GM20000 (cell line): ENCODE results near the gene STOML3.

Experiments used
- DNase-seq: peaks from one replicate; pipeline ENCODE4 v3.0.0; 2012; ENCODE audit warnings: low spot score
- TF ChIP-seq, protein P1 (sequence below): IDR thresholded peaks from 2 replicates; pipeline ENCODE4 v1.5.1; 2012; ENCODE audit warnings: mild to moderate bottlenecking, control low read depth; ENCODE audit errors: extremely low read depth, missing control alignments

STOML3 gene

DNA sequence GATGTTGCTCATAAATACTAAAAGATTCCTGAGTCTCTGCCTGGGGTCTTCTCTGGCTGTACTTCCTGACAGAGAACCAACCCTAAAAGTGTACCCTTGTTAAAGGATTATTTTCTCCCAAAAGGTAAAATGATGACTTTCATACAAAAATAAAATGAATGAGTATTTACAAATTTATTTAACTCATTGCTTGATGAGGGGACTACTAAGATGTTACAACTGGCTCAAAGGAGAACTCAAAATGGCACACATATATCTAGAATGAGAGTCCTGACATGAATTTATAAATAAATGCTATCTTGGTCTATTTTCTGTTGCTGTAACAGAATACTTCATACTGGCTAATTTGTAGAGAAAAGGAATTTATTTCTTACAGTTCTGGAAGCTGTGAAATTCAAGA is 30.5 kb downstream of the STOML3 start:
- DNase-seq = no peak

DNA sequence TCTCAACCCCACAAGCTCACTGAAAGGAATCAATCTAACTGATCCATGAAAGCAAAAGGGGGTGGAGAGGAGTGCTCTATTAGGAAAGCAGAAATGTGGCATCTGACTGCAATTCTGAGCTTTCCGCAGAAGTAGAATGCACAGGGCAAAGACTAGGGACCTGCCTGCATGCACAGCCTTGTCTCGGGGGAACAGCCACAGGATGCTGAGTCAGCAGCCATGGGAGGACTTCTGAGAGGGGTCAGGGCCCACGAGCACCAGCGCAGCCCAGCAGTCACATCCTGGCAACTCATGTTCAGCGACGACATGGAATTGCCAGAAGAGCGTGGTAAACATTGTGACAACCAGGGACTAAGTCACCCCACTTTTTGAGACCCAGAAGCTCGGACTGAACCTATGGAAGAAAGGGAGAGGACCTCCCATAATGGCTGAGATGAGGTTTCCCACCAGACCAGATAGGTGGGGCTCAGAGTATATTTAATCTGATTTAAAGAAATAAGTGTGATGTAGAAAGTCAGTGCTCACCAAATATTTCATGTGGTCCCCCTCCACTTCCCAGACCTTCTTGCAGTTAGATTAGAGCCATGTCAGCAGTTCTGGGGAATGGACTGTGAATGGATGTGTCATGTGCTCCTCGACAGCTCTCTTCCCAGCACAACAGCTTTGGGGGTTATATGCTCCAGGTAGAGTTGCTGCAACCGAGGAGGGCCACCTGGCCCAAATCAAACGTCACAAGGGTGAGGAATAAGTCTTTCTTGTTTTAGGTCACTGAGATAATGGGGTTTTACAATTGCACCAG is 32.6 kb downstream of the STOML3 start:
- DNase-seq = no peak
- TF ChIP-seq, protein P1, sequence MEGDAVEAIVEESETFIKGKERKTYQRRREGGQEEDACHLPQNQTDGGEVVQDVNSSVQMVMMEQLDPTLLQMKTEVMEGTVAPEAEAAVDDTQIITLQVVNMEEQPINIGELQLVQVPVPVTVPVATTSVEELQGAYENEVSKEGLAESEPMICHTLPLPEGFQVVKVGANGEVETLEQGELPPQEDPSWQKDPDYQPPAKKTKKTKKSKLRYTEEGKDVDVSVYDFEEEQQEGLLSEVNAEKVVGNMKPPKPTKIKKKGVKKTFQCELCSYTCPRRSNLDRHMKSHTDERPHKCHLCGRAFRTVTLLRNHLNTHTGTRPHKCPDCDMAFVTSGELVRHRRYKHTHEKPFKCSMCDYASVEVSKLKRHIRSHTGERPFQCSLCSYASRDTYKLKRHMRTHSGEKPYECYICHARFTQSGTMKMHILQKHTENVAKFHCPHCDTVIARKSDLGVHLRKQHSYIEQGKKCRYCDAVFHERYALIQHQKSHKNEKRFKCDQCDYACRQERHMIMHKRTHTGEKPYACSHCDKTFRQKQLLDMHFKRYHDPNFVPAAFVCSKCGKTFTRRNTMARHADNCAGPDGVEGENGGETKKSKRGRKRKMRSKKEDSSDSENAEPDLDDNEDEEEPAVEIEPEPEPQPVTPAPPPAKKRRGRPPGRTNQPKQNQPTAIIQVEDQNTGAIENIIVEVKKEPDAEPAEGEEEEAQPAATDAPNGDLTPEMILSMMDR = no peak

More for the DNA sequence above, 30.5 kb downstream of the STOML3 start:
- TF ChIP-seq, protein P1 = no peak

DNA sequence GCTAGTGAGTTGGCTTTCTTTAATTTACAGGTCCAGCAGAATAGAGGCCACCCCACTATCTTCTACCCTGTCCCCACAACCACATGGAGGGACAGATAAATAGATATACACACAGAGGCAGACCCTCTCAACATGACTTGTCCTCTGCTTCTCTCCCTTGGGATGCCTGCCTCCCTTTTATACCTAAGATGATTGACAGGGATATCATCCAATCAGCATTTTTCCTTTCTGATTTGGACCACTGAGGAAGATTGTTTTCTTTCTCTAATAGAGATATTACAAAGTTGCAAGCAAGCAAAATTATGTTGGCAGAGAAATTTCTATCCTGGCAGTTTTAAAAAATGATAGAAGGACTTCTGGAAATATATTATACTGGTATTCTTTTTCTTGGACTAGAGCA is 35.8 kb downstream of the STOML3 start:
- TF ChIP-seq, protein P1 = no peak
- DNase-seq = no peak

DNA sequence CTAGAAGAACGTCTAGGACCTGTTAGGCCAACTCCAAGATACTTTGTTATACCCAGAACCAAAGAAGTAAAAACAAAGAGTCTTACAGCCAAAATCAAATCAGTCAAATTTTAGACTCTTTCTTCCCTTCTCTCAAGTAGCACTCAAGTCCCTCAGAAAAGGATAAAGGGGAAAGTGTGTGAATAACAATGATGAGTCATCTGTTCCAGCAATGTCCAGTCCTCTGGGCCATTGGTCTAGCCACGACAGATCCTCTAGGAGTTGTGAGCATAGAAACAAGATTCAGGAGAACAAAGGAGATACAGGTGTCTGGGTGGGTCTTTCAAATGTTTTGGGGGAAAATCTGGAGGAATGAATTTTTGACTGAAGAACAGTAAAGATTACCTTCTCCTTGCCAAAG is 36.3 kb downstream of the STOML3 start:
- TF ChIP-seq, protein P1 = no peak
- DNase-seq = no peak

DNA sequence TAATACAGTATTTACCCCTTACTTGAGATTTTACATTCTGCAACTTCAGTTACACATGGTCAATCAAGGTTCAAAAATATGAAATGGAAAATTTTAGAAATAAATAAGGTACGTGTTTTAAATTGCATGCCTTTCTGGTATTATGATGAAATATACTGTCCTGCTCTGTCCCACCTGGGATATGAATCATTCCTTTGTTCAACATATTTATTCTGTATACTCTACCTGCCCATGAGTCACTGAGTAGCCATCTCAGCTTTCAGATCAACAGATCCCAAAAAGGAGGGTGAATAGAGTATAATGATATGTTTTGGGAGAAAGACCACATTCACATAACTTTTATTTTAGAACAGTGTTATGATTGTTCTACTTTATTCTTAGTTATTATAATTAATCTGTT is 37.8 kb downstream of the STOML3 start:
- DNase-seq = no peak
- TF ChIP-seq, protein P1 = no peak

DNA sequence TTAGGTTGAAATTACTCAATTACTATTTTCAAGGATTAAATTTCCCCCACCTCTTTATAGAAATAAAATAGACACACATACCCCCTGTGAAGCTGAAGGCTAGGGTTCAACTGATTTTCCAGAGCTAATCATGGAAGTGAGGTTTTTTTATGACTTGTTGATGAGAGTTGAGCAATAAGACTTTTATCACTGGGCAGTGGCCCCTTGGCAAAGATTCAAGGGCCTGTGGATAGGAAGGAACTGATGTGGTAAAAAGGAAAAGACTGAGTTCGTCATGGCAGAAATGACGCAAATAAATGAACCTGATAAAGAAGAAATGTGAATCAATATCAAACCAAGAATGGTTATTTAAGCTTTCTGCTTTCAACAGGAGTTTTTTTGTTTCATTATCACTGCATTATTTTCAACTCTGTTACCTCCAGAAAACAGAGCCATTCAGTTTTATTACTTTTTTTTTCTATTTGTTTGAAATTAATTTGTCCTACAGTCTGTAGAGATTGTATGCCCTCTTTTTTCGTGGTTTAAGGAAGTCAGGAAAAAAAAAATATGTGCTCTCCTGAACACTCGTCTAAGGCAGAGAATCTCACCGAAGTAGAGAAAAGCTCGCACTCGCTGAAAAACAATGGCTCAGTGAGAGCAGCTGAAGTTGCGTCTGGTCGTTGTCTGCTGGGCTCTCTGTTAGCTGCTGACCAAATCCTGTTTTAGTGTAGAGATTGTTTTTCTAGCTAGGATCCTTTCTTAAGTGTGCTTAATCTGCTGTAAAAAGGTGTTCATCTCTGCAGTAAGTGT is 38.9 kb downstream of the STOML3 start:
- no peak for DNase-seq
- TF ChIP-seq, protein P1 = no peak

DNA sequence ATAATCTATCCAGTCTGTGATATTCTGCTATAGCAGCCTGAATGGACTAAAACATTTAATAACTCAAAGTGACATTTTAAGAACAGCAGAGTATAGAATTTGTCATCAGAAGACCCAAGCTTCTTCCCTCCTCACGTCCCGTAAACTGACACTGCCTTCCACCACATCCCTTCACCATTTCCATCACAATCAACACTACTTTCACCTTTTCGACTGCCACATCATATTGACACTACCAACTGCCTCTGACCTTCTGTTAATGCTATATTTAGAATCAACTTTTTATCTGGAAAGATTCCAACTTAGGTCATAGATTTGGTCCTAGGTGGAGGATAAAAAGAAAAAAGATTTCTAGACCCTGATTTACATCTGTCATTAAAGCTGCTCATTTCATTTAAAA is 39.6 kb downstream of the STOML3 start:
- TF ChIP-seq, protein P1 = no peak
- DNase-seq = no peak
